ACHN (cell line): ENCODE results near the gene NIN.
A peak's percentile ranks its signal among the peaks of the same experiment; 100 is the strongest.

Experiments used
- DNase-seq: peaks from one replicate; pipeline ENCODE4 v3.0.0-alpha.2; 2015
- in situ Hi-C: cut with HindIII; loops from 2 replicates; pipeline ENCODE4 v1.10.0; 2017; ENCODE audit warnings: low sequenced_read_pairs, low pct_ligation_motif_present, low pct_unique_long_range_greater_than_20kb

NIN gene

GRCh38 chr14:50774542-50775267, 56.3 kb downstream of the NIN start:
- no peak for DNase-seq
- in situ Hi-C loops = no loop called here

GRCh38 chr14:50773632-50774541, 57.1 kb downstream of the NIN start:
- peak; percentile 49 for DNase-seq
- in situ Hi-C loops = no loop called here

GRCh38 chr14:50772412-50772811, 58.5 kb downstream of the NIN start:
- in situ Hi-C loops = no loop called here
- DNase-seq = no peak

GRCh38 chr14:50770586-50770985, 60.4 kb downstream of the NIN start:
- no peak for DNase-seq
- in situ Hi-C loops = no loop called here

- in situ Hi-C loops = no loop called here
- DNase-seq = no peak
Measured at GRCh38 chr14:50769863-50770500, 61.0 kb downstream of the NIN start.

- in situ Hi-C loops = no loop called here
- no peak for DNase-seq
Measured at GRCh38 chr14:50768680-50769079, 62.3 kb downstream of the NIN start.

GRCh38 chr14:50766338-50766886, 64.5 kb downstream of the NIN start:
- no peak for DNase-seq
- in situ Hi-C loops = no loop called here

- DNase-seq = no peak
- in situ Hi-C loops = no loop called here
Measured at GRCh38 chr14:50763382-50764007, 67.5 kb downstream of the NIN start.

GRCh38 chr14:50762931-50763300, 68.0 kb downstream of the NIN start:
- in situ Hi-C loops = no loop called here
- no peak for DNase-seq

- in situ Hi-C loops = no loop called here
- no peak for DNase-seq
Measured at GRCh38 chr14:50762001-50762930, 68.7 kb downstream of the NIN start.

GRCh38 chr14:50759800-50760543, 71.0 kb downstream of the NIN start:
- in situ Hi-C loops = no loop called here
- DNase-seq = no peak

GRCh38 chr14:50758945-50759344, 72.0 kb downstream of the NIN start:
- no peak for DNase-seq
- in situ Hi-C loops = no loop called here

GRCh38 chr14:50758305-50758704, 72.7 kb downstream of the NIN start:
- in situ Hi-C loops = no loop called here
- DNase-seq = no peak

GRCh38 chr14:50757702-50758101, 73.3 kb downstream of the NIN start:
- no peak for DNase-seq

GRCh38 chr14:50756300-50756699, 74.7 kb downstream of the NIN start:
- in situ Hi-C loops = no loop called here
- DNase-seq = no peak

More at GRCh38 chr14:50757702-50758101, 73.3 kb downstream of the NIN start:
- in situ Hi-C loops = no loop called here

GRCh38 chr14:50750323-50750722, 80.6 kb downstream of the NIN start:
- DNase-seq = no peak
- in situ Hi-C loops = no loop called here

- no peak for DNase-seq
- in situ Hi-C loops = no loop called here
Measured at GRCh38 chr14:50745401-50746058, 85.4 kb downstream of the NIN start.
